Esophagus (tissue), 2 donors: ENCODE results near the gene OR5J2. TPM values are rescaled to one million over a fixed set of nuclear protein-coding genes. Genes with fewer than 3 reads are reported as not detected.
"Not testable (repeated sequence)": the region's sequence is repeated elsewhere in the genome, so short reads cannot be mapped to it uniquely, and the experiment has no call there.

ENCODE experiments used
- H3K27ac ChIP-seq, 2 donors: one replicate each; pipeline ENCODE4 v1.5.1; 2013; ENCODE audit warnings: low read depth in 2 of 2, mild to moderate bottlenecking in 2 of 2, inconsistent platforms in 1 of 2, low read length in 1 of 2, moderate library complexity in 1 of 2
- H3K27me3 ChIP-seq, 2 donors: one replicate each; pipeline ENCODE4 v1.6.1; 2013; ENCODE audit warnings: low read length in 2 of 2, control low read depth in 1 of 2, mild to moderate bottlenecking in 1 of 2; ENCODE audit not compliant: insufficient read depth in 2 of 2, control insufficient read depth in 1 of 2
- H3K36me3 ChIP-seq, 2 donors: one replicate each; pipeline ENCODE4 v1.6.1; 2013; ENCODE audit warnings: low read length in 1 of 2; ENCODE audit not compliant: control insufficient read depth in 2 of 2, insufficient read depth in 2 of 2
- H3K4me1 ChIP-seq, 2 donors: one replicate each; pipeline ENCODE4 v1.6.1; 2013; ENCODE audit warnings: low read length in 1 of 2; ENCODE audit not compliant: control insufficient read depth in 2 of 2, insufficient read depth in 2 of 2
- H3K4me3 ChIP-seq, 2 donors: one replicate each; pipeline ENCODE4 v1.5.1; 2013; ENCODE audit warnings: low read length in 2 of 2, mild to moderate bottlenecking in 2 of 2, low read depth in 1 of 2, moderate library complexity in 1 of 2
- H3K9me3 ChIP-seq, 2 donors: one replicate each; pipeline ENCODE4 v1.6.1; 2013; ENCODE audit warnings: mild to moderate bottlenecking in 2 of 2, low read depth in 1 of 2, low read length in 1 of 2, moderate library complexity in 1 of 2; ENCODE audit not compliant: control insufficient read depth in 2 of 2, insufficient read depth in 1 of 2
- WGBS, 2 donors: extraction: QIAGEN DNeasy Blood & Tissue Kit; methylation state at CpG; one replicate each; pipeline ENCODE4 v1.1.7; 2013; 5-methylcytosine and 5-hydroxymethylcytosine counted together
- polyA plus RNA-seq, 2 donors: library from polyadenylated mRNA; stranded (reverse); fragments of 200-250 nt; gene quantifications; one replicate each; pipeline ENCODE4 v1.2.3, GENCODE V29; 2013
- donor health status: healthy with polysubstance abuse.
- donor health status: Bipolar disorder and iron deficiency.

Gene OR5J2
- polyA plus RNA-seq, 2 donors: not detected

DNA sequence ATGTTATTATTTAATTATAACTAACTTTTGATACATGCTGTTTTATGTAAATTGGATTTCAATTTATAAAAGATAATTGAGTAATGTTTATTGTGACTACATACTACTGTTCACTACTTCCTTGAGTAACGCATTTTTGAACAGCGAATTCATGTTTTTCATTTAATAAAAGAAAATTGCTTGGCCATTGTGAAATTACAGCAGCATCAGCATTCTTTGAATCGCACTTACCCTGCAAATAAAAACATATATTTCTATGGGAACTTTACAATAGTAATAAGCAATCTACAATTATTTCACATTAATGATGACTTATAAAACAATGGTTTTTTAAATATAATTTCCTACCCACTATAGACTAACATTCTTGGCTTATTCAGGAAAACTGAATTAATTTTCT lies 20.3 kb downstream of the OR5J2 start:
- no peaks in the 10 kb centered on the region for H3K9me3 ChIP-seq
- WGBS, 2 donors: 82 to 84% methylated on average over 3 of the region's 3 CpGs
- H3K36me3 ChIP-seq: no peaks in the 10 kb centered on the region
- no peaks in the 10 kb centered on the region for H3K27me3 ChIP-seq
- H3K4me3 ChIP-seq: no peak overlapping the region
- H3K27ac ChIP-seq: no peak overlapping the region
- no peaks in the 10 kb centered on the region for H3K4me1 ChIP-seq

DNA sequence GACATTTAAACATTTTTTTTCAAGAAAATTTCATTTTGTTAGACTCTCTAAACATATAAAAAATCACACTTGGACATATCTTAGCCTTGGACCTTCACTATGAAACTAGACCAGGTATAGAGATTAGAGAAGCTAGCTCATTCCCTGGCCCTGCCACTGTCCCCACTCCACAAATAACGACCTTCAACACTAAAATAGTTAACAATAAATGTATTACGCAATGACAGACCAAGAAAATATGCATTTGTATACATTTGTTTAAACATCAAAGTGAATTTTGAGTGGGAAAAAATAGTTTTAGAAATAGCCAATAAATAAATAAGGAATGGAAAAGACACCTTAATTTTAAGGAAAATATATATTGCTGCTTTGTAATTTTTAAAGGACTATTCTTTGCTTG lies 20.9 kb downstream of the OR5J2 start:
- no peaks in the 10 kb centered on the region for H3K36me3 ChIP-seq
- H3K27me3 ChIP-seq: no peaks in the 10 kb centered on the region
- H3K4me3 ChIP-seq: no peak overlapping the region
- WGBS, 2 donors: 57% methylated on average over 2 of the region's 2 CpGs
- no peak overlapping the region for H3K27ac ChIP-seq
- H3K4me1 ChIP-seq: no peaks in the 10 kb centered on the region
- H3K9me3 ChIP-seq: no peaks in the 10 kb centered on the region

DNA sequence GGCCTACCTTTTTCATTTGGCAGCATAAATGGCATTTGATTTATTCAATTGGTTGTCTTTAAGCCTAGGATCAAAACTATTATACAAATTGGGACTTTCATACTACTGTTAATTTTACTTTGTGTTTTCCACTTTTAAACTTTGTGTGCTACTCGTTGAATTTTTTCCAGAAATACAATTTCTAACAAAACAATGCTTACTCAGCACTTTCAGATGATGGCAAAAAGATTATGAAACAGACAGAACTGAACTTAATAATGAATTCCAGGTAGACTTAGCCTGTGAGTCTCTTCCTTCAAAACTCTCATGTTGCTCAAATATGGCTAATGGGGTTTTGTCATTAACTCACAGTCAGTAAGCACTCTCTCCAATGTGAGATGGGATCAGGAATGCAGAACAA lies 31.4 kb downstream of the OR5J2 start:
- WGBS, 2 donors: 43 to 52% methylated on average over 1 of the region's 1 CpG
- Histone ChIP-seq H3K4me1 (no peaks in the 10 kb centered on the region), H3K27ac (no peak overlapping the region), H3K27me3 (no peaks in the 10 kb centered on the region), H3K9me3 (peaks cover 0 to 4% of the 10 kb centered on the region in 2 donors), H3K36me3 (no peaks in the 10 kb centered on the region), H3K4me3 (no peak overlapping the region)

DNA sequence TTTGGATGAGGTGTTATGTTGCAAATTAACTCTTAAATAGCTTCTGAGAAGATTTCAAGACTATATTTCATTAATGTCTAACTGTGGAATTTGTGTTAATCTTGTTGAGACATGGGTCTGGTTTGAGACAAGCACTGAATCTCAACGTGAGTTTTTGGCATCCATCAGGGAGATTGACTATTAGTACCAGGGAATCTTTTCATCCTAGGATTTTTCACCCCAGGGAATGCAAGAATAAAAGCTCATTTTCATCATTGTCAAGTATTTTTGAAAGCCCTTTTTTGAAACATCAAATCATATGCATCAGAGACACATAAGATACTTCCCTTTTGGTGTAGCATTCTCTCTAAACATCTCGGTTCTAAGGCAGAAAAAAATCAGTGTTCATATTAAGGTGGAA lies 38.1 kb downstream of the OR5J2 start:
- WGBS, 2 donors: 57 to 69% methylated on average over 2 of the region's 2 CpGs
- no peak overlapping the region for H3K27ac ChIP-seq
- H3K4me3 ChIP-seq: no peak overlapping the region
- no peaks in the 10 kb centered on the region for H3K27me3 ChIP-seq
- H3K4me1 ChIP-seq: no peaks in the 10 kb centered on the region
- no peaks in the 10 kb centered on the region for H3K36me3 ChIP-seq
- no peaks in the 10 kb centered on the region for H3K9me3 ChIP-seq

DNA sequence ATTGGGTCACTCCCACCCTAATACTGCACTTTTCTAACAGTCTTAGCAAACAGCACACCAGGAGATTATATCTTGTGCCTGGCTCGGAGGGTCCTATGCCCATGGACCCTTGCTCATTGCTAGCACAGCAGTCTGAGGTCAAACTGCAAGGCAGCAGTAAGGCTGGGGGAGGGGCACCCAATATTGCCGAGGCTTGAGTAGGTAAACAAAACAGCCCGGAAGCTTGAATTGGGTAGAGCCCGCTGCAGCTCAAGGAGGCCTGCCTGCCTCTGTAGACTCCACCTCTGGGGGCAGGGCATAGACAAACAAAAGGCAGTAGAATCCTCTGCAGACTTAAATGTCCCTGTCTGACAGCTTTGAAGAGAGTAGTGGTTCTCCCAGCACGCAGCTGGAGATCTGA lies 43.3 kb downstream of the OR5J2 start:
- H3K36me3 ChIP-seq, H3K4me3 ChIP-seq, H3K27ac ChIP-seq, H3K27me3 ChIP-seq, H3K9me3 ChIP-seq, H3K4me1 ChIP-seq: not testable (repeated sequence)
- 74 to 79% methylated on average over 5 of the region's 5 CpGs for WGBS, 2 donors

Other genes with a start within 250 kb of the OR5J2 start
- gene OR5I1, start 240.2 kb upstream of the OR5J2 start, polyA plus RNA-seq: not detected
- not detected for gene OR10AG1, start 206.7 kb upstream of the OR5J2 start, polyA plus RNA-seq
- not detected for gene OR5F1, start 182.0 kb upstream of the OR5J2 start, polyA plus RNA-seq
- gene OR5AS1, start 149.0 kb upstream of the OR5J2 start, polyA plus RNA-seq: not detected
- not detected for gene OR8I2, start 83.3 kb upstream of the OR5J2 start, polyA plus RNA-seq
- not detected for gene OR8H2, start 72.9 kb upstream of the OR5J2 start, polyA plus RNA-seq
- not detected for gene OR8H3, start 54.2 kb upstream of the OR5J2 start, polyA plus RNA-seq
- not detected for gene OR8J3, start 36.4 kb upstream of the OR5J2 start, polyA plus RNA-seq
- not detected for gene OR8K5, start 16.3 kb upstream of the OR5J2 start, polyA plus RNA-seq
- gene OR5T2, start 57.6 kb downstream of the OR5J2 start, polyA plus RNA-seq: not detected
- not detected for gene OR5T3, start 75.6 kb downstream of the OR5J2 start, polyA plus RNA-seq
- not detected for gene OR5T1, start 97.5 kb downstream of the OR5J2 start, polyA plus RNA-seq
- not detected for gene OR8H1, start 115.6 kb downstream of the OR5J2 start, polyA plus RNA-seq
- gene OR8K3, start 138.5 kb downstream of the OR5J2 start, polyA plus RNA-seq: not detected
- gene OR8K1, start 169.4 kb downstream of the OR5J2 start, polyA plus RNA-seq: not detected
- not detected for gene OR8J1, start 177.7 kb downstream of the OR5J2 start, polyA plus RNA-seq
- gene OR8U1, start 199.0 kb downstream of the OR5J2 start, polyA plus RNA-seq: not detected
- gene OR5AL1, start 236.1 kb downstream of the OR5J2 start, polyA plus RNA-seq: not detected